MCF 10A (cell line): ENCODE results near the gene ZNF487. TPM values are rescaled to one million over a fixed set of nuclear protein-coding genes. Genes with fewer than 3 reads are reported as not detected.

Source experiments
- BruUV-seq: library from RNA; stranded (reverse); fragments of 400-500 nt; replicated peaks from 2 replicates; lab custom pipeline; 2021; lab: Mats Ljungman, UMichigan
- CTCF ChIA-PET: fragments of 300-600 bp; sonication (Branson Sonifier 250); formaldehyde crosslinking; extraction: SDS; loops from one replicate; lab custom pipeline; 2021; ENCODE audit warnings: antibody characterized with exemption, inconsistent platforms; lab: Yijun Ruan, JAX
- POLR2A ChIA-PET: fragments of 300-600, 350-650 bp; sonication (Branson Sonifier 250); formaldehyde crosslinking; extraction: SDS; loops from one replicate; lab custom pipeline; 2020; ENCODE audit warnings: antibody characterized with exemption, inconsistent platforms; lab: Yijun Ruan, JAX
- DNase-seq: peaks from one replicate; pipeline ENCODE4 v3.0.0-alpha.2; 2018; ENCODE audit not compliant: unreplicated experiment
- H3K27ac Mint-ChIP-seq: one replicate; pipeline ENCODE4 v1.8.0; 2022; ENCODE audit warnings: mild to moderate bottlenecking, low read depth, mixed read lengths; ENCODE audit not compliant: unreplicated experiment
- H3K27me3 Mint-ChIP-seq: one replicate; pipeline ENCODE4 v1.8.0; 2022; ENCODE audit warnings: mixed read lengths; ENCODE audit not compliant: insufficient read depth, unreplicated experiment
- H3K36me3 Mint-ChIP-seq: one replicate; pipeline ENCODE4 v1.8.0; 2022; ENCODE audit warnings: mild to moderate bottlenecking, moderate library complexity, mixed read lengths; ENCODE audit not compliant: insufficient read depth, unreplicated experiment
- H3K4me1 Mint-ChIP-seq: one replicate; pipeline ENCODE4 v1.8.0; 2022; ENCODE audit warnings: mixed read lengths; ENCODE audit not compliant: insufficient read depth, unreplicated experiment
- H3K4me3 Mint-ChIP-seq: one replicate; pipeline ENCODE4 v1.8.0; 2022; ENCODE audit warnings: mild to moderate bottlenecking, moderate library complexity, mixed read lengths; ENCODE audit not compliant: unreplicated experiment
- H3K9me3 Mint-ChIP-seq: one replicate; pipeline ENCODE4 v1.8.0; 2022; ENCODE audit warnings: mixed read lengths; ENCODE audit not compliant: unreplicated experiment
- intact Hi-C: fragments of 100-400 bp; cut with micrococcal nuclease; formaldehyde crosslinking; loops from 2 replicates; pipeline ENCODE4 v1.14.1; 2022
- total RNA-seq: library from RNA; stranded (reverse); gene quantifications from 2 replicates; pipeline ENCODE4 v1.2.3, GENCODE V29; 2022
- TF ChIP-seq, protein P1 (sequence below): fragments of 200-600 bp; IDR thresholded peaks from one replicate; pipeline ENCODE4 v1.8.0; 2022; ENCODE audit warnings: antibody characterized with exemption, mild to moderate bottlenecking; ENCODE audit not compliant: unreplicated experiment

ZNF487 gene
- total RNA-seq, 1 experiment from 2014 or later, result 2.2 TPM

DNA sequence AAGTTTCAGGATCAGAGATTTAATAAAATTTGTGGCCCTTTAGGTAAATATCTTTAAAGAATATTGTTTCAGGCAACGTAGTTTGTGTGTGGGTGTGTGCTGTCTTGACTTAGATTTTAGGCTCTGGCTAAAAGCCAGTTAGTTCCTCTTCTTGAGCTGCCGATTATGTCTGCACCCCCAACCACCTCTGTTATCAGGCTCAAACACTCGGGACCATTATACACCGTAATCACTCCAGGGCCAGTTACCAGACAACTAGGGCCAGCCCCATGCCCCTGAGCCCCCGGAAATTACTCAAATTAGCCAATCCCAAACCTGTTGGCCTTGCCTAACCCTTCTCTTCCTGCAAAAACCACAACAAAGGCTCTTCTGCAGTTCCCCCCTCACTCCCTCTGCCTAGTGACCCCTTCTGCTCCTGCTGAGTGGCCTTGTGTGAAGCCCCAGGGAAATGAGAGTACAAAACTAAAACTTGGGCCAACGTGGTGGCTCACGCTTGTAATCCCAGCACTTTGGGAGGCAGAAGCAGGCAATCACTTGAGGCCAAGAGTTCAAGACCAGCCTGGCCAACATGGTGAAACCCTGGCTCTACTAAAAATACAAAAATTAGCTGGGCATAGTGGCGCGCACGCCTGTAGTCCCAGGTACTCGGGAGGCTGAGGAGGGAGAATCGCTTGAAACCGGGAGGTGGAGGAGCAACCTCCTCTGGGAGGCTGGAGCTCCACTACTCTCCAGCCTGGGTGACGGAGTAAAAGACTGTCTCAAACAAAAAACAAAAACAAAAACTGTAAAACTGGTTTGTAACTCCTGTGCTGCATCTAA is 18.8 kb upstream of the ZNF487 start:
- CTCF ChIA-PET, result interaction anchor here (0.6 to 1.1 kb wide), 3 partner anchors 12 to 1740 kb away, joined by 3 read pairs; no protein-coding TSS in a partner anchor
- Mint-ChIP-seq H3K4me3 (no peak overlapping the region), H3K4me1 (peaks cover 13% of the 10 kb centered on the region), H3K27ac (no peak overlapping the region), H3K27me3 (no peaks in the 10 kb centered on the region), H3K36me3 (no peaks in the 10 kb centered on the region), H3K9me3 (no peaks in the 10 kb centered on the region)
- POLR2A ChIA-PET, result interaction anchor here (1.0 to 4.7 kb wide), 4 partner anchors 8 to 18 kb away, joined by 3 to 74 read pairs (median 12); partner anchors contain the start of genes HNRNPF and ZNF487
- TF ChIP-seq, protein P1, sequence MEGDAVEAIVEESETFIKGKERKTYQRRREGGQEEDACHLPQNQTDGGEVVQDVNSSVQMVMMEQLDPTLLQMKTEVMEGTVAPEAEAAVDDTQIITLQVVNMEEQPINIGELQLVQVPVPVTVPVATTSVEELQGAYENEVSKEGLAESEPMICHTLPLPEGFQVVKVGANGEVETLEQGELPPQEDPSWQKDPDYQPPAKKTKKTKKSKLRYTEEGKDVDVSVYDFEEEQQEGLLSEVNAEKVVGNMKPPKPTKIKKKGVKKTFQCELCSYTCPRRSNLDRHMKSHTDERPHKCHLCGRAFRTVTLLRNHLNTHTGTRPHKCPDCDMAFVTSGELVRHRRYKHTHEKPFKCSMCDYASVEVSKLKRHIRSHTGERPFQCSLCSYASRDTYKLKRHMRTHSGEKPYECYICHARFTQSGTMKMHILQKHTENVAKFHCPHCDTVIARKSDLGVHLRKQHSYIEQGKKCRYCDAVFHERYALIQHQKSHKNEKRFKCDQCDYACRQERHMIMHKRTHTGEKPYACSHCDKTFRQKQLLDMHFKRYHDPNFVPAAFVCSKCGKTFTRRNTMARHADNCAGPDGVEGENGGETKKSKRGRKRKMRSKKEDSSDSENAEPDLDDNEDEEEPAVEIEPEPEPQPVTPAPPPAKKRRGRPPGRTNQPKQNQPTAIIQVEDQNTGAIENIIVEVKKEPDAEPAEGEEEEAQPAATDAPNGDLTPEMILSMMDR, result no peak
- DNase-seq, result no peak
- BruUV-seq, result no TSS peak
- intact Hi-C loops, result no loop called here

DNA sequence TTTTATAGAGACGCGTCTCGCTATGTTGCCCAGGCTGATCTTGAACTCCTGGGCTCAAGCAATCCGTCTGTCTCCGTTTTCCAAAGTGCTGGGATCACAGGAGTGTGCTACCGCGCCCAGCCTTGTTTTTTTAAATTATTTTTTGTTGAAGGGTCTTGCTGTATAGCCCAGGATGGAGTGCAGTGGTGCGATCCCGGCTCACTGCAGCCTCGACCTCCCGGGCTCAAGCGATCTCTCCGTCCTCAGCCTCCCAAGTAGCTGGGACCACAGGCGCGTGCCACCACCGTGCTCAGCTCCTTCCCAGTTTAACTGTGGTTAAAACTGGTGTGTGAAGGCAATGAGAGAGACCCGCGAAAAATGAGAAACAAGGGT is 16.9 kb upstream of the ZNF487 start:
- H3K9me3 Mint-ChIP-seq, result no peaks in the 10 kb centered on the region
- ChIA-PET POLR2A (interaction anchor here (0.7 to 4.7 kb wide), 6 partner anchors 9 to 247 kb away, joined by 3 to 74 read pairs (median 15); partner anchors contain the start of genes HNRNPF and ZNF487), CTCF (interaction anchor here (0.6 to 1.2 kb wide), 2 partner anchors 15 to 1451 kb away, joined by 3 read pairs; no protein-coding TSS in a partner anchor)
- H3K4me3 Mint-ChIP-seq, result peak overlapping the region; percentile 85
- no peaks in the 10 kb centered on the region for H3K27me3 Mint-ChIP-seq
- TSS peak; percentile 53 for BruUV-seq
- TF ChIP-seq, protein P1, result no peak
- H3K36me3 Mint-ChIP-seq, result no peaks in the 10 kb centered on the region
- peaks cover 13% of the 10 kb centered on the region for H3K4me1 Mint-ChIP-seq
- peak overlapping the region; percentile 93 for H3K27ac Mint-ChIP-seq
- DNase-seq, result no peak
- intact Hi-C loops, result no loop called here

GRCh38 chr10:43420369-43421200 is 16.3 kb upstream of the ZNF487 start:
- Mint-ChIP-seq H3K4me3 (peak overlapping the region; percentile 85), H3K9me3 (no peaks in the 10 kb centered on the region), H3K4me1 (peaks cover 13% of the 10 kb centered on the region), H3K36me3 (no peaks in the 10 kb centered on the region), H3K27ac (peak overlapping the region; percentile 93), H3K27me3 (no peaks in the 10 kb centered on the region)
- POLR2A ChIA-PET, result interaction anchor here (0.6 to 4.7 kb wide), 12 partner anchors 10 to 281 kb away, joined by 3 to 74 read pairs (median 4); partner anchors contain the start of genes HNRNPF and ZNF487
- BruUV-seq, result no TSS peak
- intact Hi-C loops, result no loop called here
- DNase-seq, result peak; percentile 83
- TF ChIP-seq, protein P1, result no peak
- CTCF ChIA-PET, result interaction anchor here (0.6 to 1.2 kb wide), 4 partner anchors 14 to 1451 kb away, joined by 3 to 5 read pairs (median 3); partner anchors contain the start of gene ZNF487
